GM18868 (cell line): Measurements from ENCODE around the gene CALML5.

Source experiments
- ATAC-seq: cut with Tn5 transposase; IDR thresholded peaks from one replicate; pipeline ENCODE4 v1.9.1; 2021; ENCODE audit warnings: mild to moderate bottlenecking, moderate library complexity; ENCODE audit not compliant: unreplicated experiment

Gene CALML5

GRCh38 chr10:5467634-5468255 is 31.6 kb downstream of the CALML5 start:
- no peak for ATAC-seq

GRCh38 chr10:5467207-5467535 is 32.2 kb downstream of the CALML5 start:
- no peak for ATAC-seq

GRCh38 chr10:5466451-5467206 is 32.7 kb downstream of the CALML5 start:
- no peak for ATAC-seq

GRCh38 chr10:5465976-5466450 is 33.4 kb downstream of the CALML5 start:
- ATAC-seq = no peak

- ATAC-seq = no peak
These were observed 34.8 kb downstream of the CALML5 start for GRCh38 chr10:5464546-5464945.

- no peak for ATAC-seq
These were observed 36.5 kb downstream of the CALML5 start for GRCh38 chr10:5462841-5463293.

GRCh38 chr10:5461914-5462840 is 37.2 kb downstream of the CALML5 start:
- ATAC-seq = no peak

GRCh38 chr10:5461203-5461588 is 38.2 kb downstream of the CALML5 start:
- ATAC-seq = no peak

GRCh38 chr10:5460468-5461202 is 38.7 kb downstream of the CALML5 start:
- no peak for ATAC-seq

- ATAC-seq = no peak
These were observed 40.2 kb downstream of the CALML5 start for GRCh38 chr10:5458949-5459747.

GRCh38 chr10:5458425-5458824 is 40.9 kb downstream of the CALML5 start:
- ATAC-seq = no peak

- no peak for ATAC-seq
These were observed 41.6 kb downstream of the CALML5 start for GRCh38 chr10:5457741-5458140.

- no peak for ATAC-seq
These were observed 42.8 kb downstream of the CALML5 start for GRCh38 chr10:5456563-5456962.

- no peak for ATAC-seq
These were observed 45.5 kb downstream of the CALML5 start for GRCh38 chr10:5453749-5454489.

- ATAC-seq = no peak
These were observed 48.6 kb downstream of the CALML5 start for GRCh38 chr10:5450605-5451384.

- no peak for ATAC-seq
These were observed 49.5 kb downstream of the CALML5 start for GRCh38 chr10:5449823-5450222.

GRCh38 chr10:5449227-5449626 is 50.1 kb downstream of the CALML5 start:
- ATAC-seq = no peak
